Endothelial cell of umbilical vein (primary cell): ENCODE results near the gene DAPK3.
"Not testable (repeated sequence)": the region's sequence is repeated elsewhere in the genome, so short reads cannot be mapped to it uniquely, and the experiment has no call there.

Experiments
- CTCF ChIP-seq, 2 donors: IDR thresholded peaks; 1 replicate in 1 of 2; 2 replicates in 1 of 2; pipeline ENCODE4 v1.5.1; 2011; ENCODE audit warnings: low read length in 2 of 2, mild to moderate bottlenecking in 2 of 2, moderate library complexity in 2 of 2, control low read depth in 1 of 2, inconsistent platforms in 1 of 2, low read depth in 1 of 2; ENCODE audit not compliant: insufficient read depth in 1 of 2; ENCODE audit errors: extremely low read depth in 1 of 2
- EZH2 ChIP-seq: IDR thresholded peaks from 2 replicates; pipeline ENCODE4 v1.6.1; 2012; ENCODE audit warnings: borderline replicate concordance, low read depth, mild to moderate bottlenecking, moderate library complexity, low read length, inconsistent platforms; ENCODE audit not compliant: severe bottlenecking
- GATA2 ChIP-seq: IDR thresholded peaks from 2 replicates; pipeline ENCODE4 v1.7.0; 2011; ENCODE audit warnings: low read depth, mild to moderate bottlenecking, moderate library complexity, mixed read lengths, low read length; ENCODE audit not compliant: insufficient read length, insufficient read depth
- JUN ChIP-seq: IDR thresholded peaks from 2 replicates; pipeline ENCODE4 v1.6.1; 2011; ENCODE audit warnings: borderline replicate concordance, low read depth; ENCODE audit not compliant: insufficient read length, insufficient read depth
- MYC ChIP-seq: IDR thresholded peaks from one replicate; pipeline ENCODE4 v1.6.1; 2011; ENCODE audit warnings: mild to moderate bottlenecking, low read depth, low read length
- POLR2A ChIP-seq: IDR thresholded peaks from 2 replicates; pipeline ENCODE4 v1.6.1; 2012; ENCODE audit warnings: low read depth, mild to moderate bottlenecking, control low read depth, low read length
- POLR2AphosphoS5 ChIP-seq: IDR thresholded peaks from 2 replicates; pipeline ENCODE4 v1.6.1; 2012; ENCODE audit warnings: low read depth, mild to moderate bottlenecking, control low read depth, low read length, moderate library complexity; ENCODE audit not compliant: insufficient read depth
- TF ChIP-seq, protein P1 (sequence below): IDR thresholded peaks from 2 replicates; pipeline ENCODE4 v1.6.1; 2011; ENCODE audit not compliant: insufficient read depth, insufficient read length

DNA sequence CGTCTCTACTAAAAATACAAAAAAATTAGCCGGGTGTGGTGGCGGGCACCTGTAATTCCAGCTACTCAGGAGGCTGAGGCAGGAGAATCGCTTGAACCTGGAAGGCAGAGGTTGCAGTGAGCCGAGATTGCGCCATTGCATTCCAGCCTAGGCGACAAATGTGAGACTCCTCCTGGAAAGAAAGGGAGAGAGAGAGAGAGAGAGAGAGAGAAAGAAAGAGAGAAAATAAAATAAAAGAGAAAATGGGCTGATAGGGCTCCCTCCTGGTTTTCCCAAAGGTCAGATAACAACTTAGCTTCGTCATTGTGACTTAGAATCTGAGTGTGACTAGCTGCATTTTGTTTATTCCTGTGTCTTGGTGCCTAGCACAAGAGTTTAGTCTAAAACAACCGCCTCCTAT, 34.5 kb upstream of the DAPK3 start:
- not testable (repeated sequence) for TF ChIP-seq EZH2; POLR2AphosphoS5; POLR2A; CTCF (IDR thresholded peaks at IDR 0.05; ENCODE audit: extremely low read depth in 1 of 2, insufficient read depth in 1 of 2, low read depth in 1 of 2, low read length in 2 of 2); JUN; MYC; GATA2
- TF ChIP-seq, protein P1, sequence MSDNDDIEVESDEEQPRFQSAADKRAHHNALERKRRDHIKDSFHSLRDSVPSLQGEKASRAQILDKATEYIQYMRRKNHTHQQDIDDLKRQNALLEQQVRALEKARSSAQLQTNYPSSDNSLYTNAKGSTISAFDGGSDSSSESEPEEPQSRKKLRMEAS = not testable (repeated sequence)
